ENCODE results near the gene IGF2.

The IGF2 gene, protein sequence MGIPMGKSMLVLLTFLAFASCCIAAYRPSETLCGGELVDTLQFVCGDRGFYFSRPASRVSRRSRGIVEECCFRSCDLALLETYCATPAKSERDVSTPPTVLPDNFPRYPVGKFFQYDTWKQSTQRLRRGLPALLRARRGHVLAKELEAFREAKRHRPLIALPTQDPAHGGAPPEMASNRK

GRCh38 chr11:2139123-2139521 is at the start of gene IGF2:
Gene IGF2, minus strand, starts transcription at chr11:2139389. Its CDS starts 3,866 bp downstream, at chr11:2135523.
- DNase-seq (ENCODE audit: low read depth, low spot score): peak; percentile 46

DNA sequence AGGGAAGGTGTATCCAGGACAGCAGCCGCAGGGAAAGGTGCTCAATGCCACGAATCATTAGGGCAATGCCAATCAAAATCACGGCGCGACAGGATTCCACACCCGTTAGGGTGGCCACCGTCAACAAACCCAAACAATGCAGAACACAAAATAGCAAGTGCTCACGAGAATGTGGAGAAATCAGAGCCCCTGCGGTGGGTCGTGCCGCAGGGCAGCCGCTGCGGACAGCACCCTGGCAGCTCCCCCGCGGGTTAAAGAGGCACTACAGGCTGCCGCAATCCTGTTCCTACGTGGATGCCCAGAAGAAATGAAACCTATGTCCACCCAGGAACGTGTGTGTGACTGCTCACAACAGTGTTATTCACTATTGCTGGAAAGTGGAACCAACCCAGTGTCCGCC is 49.6 kb upstream of the IGF2 start:
- DNase-seq (ENCODE audit: low read depth, low spot score): no peak

DNA sequence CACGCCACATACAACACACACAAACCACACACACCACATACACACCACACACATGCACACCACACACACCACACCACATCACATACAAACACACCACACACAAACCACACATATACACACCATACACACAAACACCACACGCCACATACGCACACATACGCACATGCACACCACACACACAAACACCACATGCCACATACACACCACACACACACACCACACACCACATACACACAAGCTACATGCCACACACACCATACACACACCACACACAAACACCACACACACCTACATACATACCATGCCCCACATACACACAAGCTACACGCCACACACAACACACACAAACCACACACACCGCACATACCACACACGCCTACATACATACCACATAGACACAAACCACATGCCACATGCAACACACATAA is 48.1 kb upstream of the IGF2 start:
- no peak for DNase-seq (ENCODE audit: low read depth, low spot score)

- peak; percentile 66 for DNase-seq (ENCODE audit: low read depth, low spot score)
These were observed 47.6 kb upstream of the IGF2 start for GRCh38 chr11:2186669-2187279.

- DNase-seq (ENCODE audit: low read depth, low spot score): no peak
These were observed 46.3 kb upstream of the IGF2 start for GRCh38 chr11:2185324-2186085.

- DNase-seq (ENCODE audit: low read depth, low spot score): no peak
These were observed 43.7 kb upstream of the IGF2 start for GRCh38 chr11:2182692-2183474.

- no peak for DNase-seq (ENCODE audit: low read depth, low spot score)
These were observed 42.9 kb upstream of the IGF2 start for GRCh38 chr11:2182075-2182474.

- DNase-seq (ENCODE audit: low read depth, low spot score): no peak
These were observed 41.7 kb upstream of the IGF2 start for GRCh38 chr11:2180789-2181370.

GRCh38 chr11:2180347-2180746 is 41.2 kb upstream of the IGF2 start:
- no peak for DNase-seq (ENCODE audit: low read depth, low spot score)

DNA sequence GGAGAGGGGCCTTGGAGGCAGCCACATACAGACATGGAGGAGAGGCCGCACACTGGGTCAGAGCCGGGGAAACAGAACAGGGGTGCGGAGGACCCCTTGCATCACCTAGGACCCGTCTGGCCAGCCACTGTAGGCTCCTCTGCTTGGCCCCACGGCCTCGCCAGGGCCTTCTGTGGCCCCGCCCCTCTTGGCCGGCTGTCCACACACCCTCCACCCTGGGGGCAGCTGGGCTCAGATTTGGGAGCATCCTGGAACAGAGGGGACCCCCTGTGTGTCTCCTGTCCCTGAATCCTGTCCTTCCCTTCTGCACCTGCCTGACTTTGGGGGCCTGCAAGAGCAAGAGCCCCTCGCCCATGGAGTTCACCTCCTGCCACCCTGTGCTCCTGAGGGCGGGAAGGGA is 40.3 kb upstream of the IGF2 start:
- DNase-seq (ENCODE audit: low read depth, low spot score): no peak

GRCh38 chr11:2178906-2179494 is 39.8 kb upstream of the IGF2 start:
- peak; percentile 92 for DNase-seq (ENCODE audit: low read depth, low spot score)

- DNase-seq (ENCODE audit: low read depth, low spot score): peak; percentile 30
These were observed 39.0 kb upstream of the IGF2 start for GRCh38 chr11:2178055-2178773.

- no peak for DNase-seq (ENCODE audit: low read depth, low spot score)
These were observed 37.9 kb upstream of the IGF2 start for GRCh38 chr11:2177076-2177475.

GRCh38 chr11:2176389-2176900 is 37.3 kb upstream of the IGF2 start:
- no peak for DNase-seq (ENCODE audit: low read depth, low spot score)

DNA sequence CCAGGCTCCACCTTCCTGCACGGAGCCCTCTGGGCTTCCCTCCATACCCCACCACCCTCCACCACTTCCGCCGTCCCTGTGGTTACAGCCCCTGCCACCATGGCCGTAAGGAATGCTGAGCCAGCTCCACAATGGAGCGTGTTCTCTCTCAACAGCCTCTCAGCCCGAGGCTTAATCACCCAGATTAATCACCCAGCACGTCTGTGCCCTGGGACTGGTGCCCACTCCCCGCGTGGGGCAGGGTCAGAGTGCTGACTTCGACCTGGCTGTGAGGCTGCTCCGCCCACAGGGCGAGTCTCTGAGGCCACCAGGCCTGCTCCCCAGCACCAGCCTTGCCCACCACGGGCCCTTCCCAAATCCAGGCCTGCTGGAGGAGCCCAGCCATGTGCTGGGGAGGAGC is 36.5 kb upstream of the IGF2 start:
- DNase-seq (ENCODE audit: low read depth, low spot score): peak; percentile 97

- no peak for DNase-seq (ENCODE audit: low read depth, low spot score)
These were observed 35.2 kb upstream of the IGF2 start for GRCh38 chr11:2174361-2174760.

- no peak for DNase-seq (ENCODE audit: low read depth, low spot score)
These were observed 34.6 kb upstream of the IGF2 start for GRCh38 chr11:2173761-2174160.

GRCh38 chr11:2173150-2173693 is 34.0 kb upstream of the IGF2 start:
- DNase-seq (ENCODE audit: low read depth, low spot score): no peak

DNA sequence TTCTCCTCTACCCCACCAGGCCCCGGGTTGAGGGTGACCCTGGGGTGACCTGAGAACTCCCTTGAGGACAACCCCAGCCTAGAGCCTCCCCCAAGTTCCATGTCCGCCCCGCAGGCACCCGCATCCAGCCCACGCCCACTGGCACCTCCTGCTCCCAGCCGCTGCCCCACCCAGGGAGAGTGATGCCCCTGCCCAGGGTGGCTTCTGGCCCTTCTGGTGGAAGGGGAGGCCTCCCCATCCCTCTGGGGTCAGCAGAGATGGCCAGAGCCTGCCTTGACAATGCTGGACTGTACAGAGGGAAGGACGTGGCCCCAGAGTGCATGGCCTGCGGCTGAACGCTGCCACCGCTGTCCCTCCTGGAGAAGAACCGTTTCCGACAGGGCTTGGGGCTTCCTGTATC is 33.5 kb upstream of the IGF2 start:
- DNase-seq (ENCODE audit: low read depth, low spot score): no peak

- DNase-seq (ENCODE audit: low read depth, low spot score): no peak
These were observed 32.4 kb upstream of the IGF2 start, which contains the start of gene TH for GRCh38 chr11:2171591-2172003. Gene TH, minus strand, starts transcription at chr11:2171815. Its CDS starts 29 bp downstream, at chr11:2171786.
